ENCODE data around the gene KLHL10. TPM values are rescaled to one million over a fixed set of nuclear protein-coding genes. Genes with fewer than 3 reads are reported as not detected.

KLHL10 gene
- total and polyA plus RNA-seq, 2 of the 13 experiments (the other 11 are each of a cell fraction or from before 2014, with no cell fraction given) = 0.04 to 0.08 TPM

DNA sequence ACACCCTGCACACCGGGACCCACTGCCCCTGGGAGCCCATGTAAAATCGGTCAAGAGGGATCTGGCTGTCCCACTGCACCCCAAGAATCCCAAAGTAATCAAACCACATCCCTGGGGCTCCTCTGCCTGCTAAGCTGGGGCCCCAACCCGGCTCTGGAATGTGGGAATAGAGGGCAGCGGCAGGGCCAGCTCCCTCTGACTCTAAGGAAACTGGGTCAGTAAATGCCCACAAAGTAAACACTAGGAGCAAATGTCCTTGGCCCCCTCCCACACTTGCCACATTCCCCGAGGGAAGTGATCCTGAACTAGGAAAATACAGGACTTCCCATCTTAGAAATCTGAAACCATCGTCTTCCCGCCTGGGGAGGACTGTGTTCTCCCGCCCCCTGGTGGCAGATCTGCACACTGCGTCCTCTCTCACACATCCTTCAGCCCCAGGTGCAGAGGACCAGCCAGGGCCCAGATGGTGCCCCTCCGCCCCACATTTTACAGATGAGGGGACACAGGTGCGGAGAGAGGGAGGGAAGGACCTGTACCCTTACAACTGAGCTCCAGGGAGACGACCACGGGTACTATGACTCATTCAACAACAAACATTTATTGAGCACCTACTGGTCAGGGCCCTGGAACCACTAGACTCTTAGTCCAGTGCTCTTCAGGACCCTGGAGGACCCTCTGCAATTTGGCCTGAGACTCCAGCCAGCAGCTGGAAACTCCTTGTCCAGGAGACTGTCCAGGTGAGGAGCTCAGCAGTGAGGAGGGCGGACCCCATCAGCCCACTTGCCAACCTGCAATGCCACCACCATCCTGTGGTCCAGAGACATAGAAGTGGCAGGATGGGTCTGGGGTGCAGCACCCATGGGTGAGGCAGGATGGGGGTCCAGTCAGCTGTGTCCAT, 36.0 kb upstream of the KLHL10 start (continued):
- TF ChIP-seq BRCA1 (CRISPR knock-in tag; IDR thresholded peaks at IDR 0.05) (no peak), FOXP1 (IDR thresholded peaks at IDR 0.05) (no peak), FOXP1 (CRISPR knock-in tag; IDR thresholded peaks at IDR 0.05) (no peak), RELA (CRISPR knock-in tag; IDR thresholded peaks at IDR 0.05) (0 out of 2 replicates have a peak, but pooled peaks have one; percentile 79), RFXAP (CRISPR knock-in tag; IDR thresholded peaks at IDR 0.05; ENCODE audit: borderline replicate concordance) (no peak), ZNF264 (CRISPR knock-in tag; IDR thresholded peaks at IDR 0.05) (no peak), ZNF780A (CRISPR knock-in tag; IDR thresholded peaks at IDR 0.05) (no peak), ARNT2 (CRISPR knock-in tag; IDR thresholded peaks at IDR 0.05; ENCODE audit: low read depth) (peak; percentile 73; the same call in 1 of the 2 replicates), POLR2G (IDR thresholded peaks at IDR 0.05; ENCODE audit: low read depth, low read length) (peak; percentile 63), CEBPG (CRISPR knock-in tag; IDR thresholded peaks at IDR 0.05) (peak; percentile 31; the same call in 1 of the 2 replicates), PAX8 (CRISPR knock-in tag; IDR thresholded peaks at IDR 0.05; ENCODE audit: borderline replicate concordance) (no peak), KLF12 (CRISPR knock-in tag; IDR thresholded peaks at IDR 0.05; ENCODE audit: borderline replicate concordance) (no peak), ZNF7 (CRISPR knock-in tag; IDR thresholded peaks at IDR 0.05) (no peak), HDAC1 (CRISPR knock-in tag; IDR thresholded peaks at IDR 0.05) (no peak; the same call in 1 of the 2 replicates), CBX1 (IDR thresholded peaks at IDR 0.05; ENCODE audit: low read depth) (no peak), ZNF256 (CRISPR knock-in tag; conservative IDR thresholded peaks at IDR 0.05) (no peak)
- TF ChIP-seq, protein P1, sequence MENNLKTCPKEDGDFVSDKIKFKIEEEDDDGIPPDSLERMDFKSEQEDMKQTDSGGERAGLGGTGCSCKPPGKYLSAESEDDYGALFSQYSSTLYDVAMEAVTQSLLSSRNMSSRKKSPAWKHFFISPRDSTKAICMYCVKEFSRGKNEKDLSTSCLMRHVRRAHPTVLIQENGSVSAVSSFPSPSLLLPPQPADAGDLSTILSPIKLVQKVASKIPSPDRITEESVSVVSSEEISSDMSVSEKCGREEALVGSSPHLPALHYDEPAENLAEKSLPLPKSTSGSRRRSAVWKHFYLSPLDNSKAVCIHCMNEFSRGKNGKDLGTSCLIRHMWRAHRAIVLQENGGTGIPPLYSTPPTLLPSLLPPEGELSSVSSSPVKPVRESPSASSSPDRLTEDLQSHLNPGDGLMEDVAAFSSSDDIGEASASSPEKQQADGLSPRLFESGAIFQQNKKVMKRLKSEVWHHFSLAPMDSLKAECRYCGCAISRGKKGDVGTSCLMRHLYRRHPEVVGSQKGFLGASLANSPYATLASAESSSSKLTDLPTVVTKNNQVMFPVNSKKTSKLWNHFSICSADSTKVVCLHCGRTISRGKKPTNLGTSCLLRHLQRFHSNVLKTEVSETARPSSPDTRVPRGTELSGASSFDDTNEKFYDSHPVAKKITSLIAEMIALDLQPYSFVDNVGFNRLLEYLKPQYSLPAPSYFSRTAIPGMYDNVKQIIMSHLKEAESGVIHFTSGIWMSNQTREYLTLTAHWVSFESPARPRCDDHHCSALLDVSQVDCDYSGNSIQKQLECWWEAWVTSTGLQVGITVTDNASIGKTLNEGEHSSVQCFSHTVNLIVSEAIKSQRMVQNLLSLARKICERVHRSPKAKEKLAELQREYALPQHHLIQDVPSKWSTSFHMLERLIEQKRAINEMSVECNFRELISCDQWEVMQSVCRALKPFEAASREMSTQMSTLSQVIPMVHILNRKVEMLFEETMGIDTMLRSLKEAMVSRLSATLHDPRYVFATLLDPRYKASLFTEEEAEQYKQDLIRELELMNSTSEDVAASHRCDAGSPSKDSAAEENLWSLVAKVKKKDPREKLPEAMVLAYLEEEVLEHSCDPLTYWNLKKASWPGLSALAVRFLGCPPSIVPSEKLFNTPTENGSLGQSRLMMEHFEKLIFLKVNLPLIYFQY (CRISPR knock-in tag; IDR thresholded peaks at IDR 0.05; ENCODE audit: borderline replicate concordance) = no peak
- TF ChIP-seq, protein P2, sequence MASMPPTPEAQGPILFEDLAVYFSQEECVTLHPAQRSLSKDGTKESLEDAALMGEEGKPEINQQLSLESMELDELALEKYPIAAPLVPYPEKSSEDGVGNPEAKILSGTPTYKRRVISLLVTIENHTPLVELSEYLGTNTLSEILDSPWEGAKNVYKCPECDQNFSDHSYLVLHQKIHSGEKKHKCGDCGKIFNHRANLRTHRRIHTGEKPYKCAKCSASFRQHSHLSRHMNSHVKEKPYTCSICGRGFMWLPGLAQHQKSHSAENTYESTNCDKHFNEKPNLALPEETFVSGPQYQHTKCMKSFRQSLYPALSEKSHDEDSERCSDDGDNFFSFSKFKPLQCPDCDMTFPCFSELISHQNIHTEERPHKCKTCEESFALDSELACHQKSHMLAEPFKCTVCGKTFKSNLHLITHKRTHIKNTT (CRISPR knock-in tag; IDR thresholded peaks at IDR 0.05) = no peak
- TF ChIP-seq, protein P3, sequence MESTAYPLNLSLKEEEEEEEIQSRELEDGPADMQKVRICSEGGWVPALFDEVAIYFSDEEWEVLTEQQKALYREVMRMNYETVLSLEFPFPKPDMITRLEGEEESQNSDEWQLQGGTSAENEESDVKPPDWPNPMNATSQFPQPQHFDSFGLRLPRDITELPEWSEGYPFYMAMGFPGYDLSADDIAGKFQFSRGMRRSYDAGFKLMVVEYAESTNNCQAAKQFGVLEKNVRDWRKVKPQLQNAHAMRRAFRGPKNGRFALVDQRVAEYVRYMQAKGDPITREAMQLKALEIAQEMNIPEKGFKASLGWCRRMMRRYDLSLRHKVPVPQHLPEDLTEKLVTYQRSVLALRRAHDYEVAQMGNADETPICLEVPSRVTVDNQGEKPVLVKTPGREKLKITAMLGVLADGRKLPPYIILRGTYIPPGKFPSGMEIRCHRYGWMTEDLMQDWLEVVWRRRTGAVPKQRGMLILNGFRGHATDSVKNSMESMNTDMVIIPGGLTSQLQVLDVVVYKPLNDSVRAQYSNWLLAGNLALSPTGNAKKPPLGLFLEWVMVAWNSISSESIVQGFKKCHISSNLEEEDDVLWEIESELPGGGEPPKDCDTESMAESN (CRISPR knock-in tag; conservative IDR thresholded peaks at IDR 0.05) = 0 out of 2 replicates have a peak, but pooled peaks have one; percentile 46
- TF ChIP-seq, protein P4, sequence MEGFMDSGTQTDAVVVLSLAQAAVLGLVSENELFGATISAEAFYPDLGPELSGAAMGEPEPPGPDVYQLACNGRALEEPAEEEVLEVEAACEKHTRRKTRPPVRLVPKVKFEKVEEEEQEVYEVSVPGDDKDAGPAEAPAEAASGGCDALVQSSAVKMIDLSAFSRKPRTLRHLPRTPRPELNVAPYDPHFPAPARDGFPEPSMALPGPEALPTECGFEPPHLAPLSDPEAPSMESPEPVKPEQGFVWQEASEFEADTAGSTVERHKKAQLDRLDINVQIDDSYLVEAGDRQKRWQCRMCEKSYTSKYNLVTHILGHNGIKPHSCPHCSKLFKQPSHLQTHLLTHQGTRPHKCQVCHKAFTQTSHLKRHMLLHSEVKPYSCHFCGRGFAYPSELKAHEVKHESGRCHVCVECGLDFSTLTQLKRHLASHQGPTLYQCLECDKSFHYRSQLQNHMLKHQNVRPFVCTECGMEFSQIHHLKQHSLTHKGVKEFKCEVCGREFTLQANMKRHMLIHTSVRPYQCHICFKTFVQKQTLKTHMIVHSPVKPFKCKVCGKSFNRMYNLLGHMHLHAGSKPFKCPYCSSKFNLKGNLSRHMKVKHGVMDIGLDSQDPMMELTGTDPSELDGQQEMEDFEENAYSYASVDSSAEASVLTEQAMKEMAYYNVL (CRISPR knock-in tag; IDR thresholded peaks at IDR 0.05; ENCODE audit: borderline replicate concordance) = peak; percentile 63; the same call in 1 of the 2 replicates
- TF ChIP-seq, protein P5, sequence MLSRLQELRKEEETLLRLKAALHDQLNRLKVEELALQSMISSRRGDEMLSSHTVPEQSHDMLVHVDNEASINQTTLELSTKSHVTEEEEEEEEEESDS (CRISPR knock-in tag; IDR thresholded peaks at IDR 0.05; ENCODE audit: borderline replicate concordance) = 0 out of 2 replicates have a peak, but pooled peaks have one; percentile 54
